Loucy (cell line): ENCODE measurements around the gene TCP1.
"Not testable (repeated sequence)": the region's sequence is repeated elsewhere in the genome, so short reads cannot be mapped to it uniquely, and the experiment has no call there.

Experiments
- H2AFZ ChIP-seq: fragments of 200-600 bp; sonication (generic); 2 replicates; pipeline ENCODE4 v1.6.0; 2016; ENCODE audit warnings: antibody characterized with exemption, mild to moderate bottlenecking, low read length, moderate library complexity
- H3F3A ChIP-seq: fragments of 200-600 bp; 2 replicates; pipeline ENCODE4 v1.6.0; 2016; ENCODE audit warnings: antibody characterized with exemption, low read depth, mild to moderate bottlenecking
- H3K27me3 ChIP-seq: fragments of 200-600 bp; sonication (generic); 2 replicates; pipeline ENCODE4 v1.6.1; 2014; ENCODE audit warnings: low read length, mild to moderate bottlenecking; ENCODE audit not compliant: insufficient read depth, poor library complexity, severe bottlenecking
- H3K36me3 ChIP-seq: fragments of 200-600 bp; sonication (generic); 2 replicates; pipeline ENCODE4 v1.6.1; 2016; ENCODE audit warnings: low read length; ENCODE audit not compliant: insufficient read depth
- H3K4me1 ChIP-seq: fragments of 200-600 bp; sonication (generic); 2 replicates; pipeline ENCODE4 v1.5.1; 2014; ENCODE audit warnings: low read length, mild to moderate bottlenecking; ENCODE audit not compliant: insufficient read depth, poor library complexity, severe bottlenecking
- H3K4me2 ChIP-seq: fragments of 200-600 bp; sonication (generic); 2 replicates; pipeline ENCODE4 v1.6.0; 2014; ENCODE audit warnings: antibody characterized with exemption, low read length, low read depth, mild to moderate bottlenecking; ENCODE audit not compliant: poor library complexity, severe bottlenecking
- H3K4me3 ChIP-seq: fragments of 200-600 bp; sonication (generic); 2 replicates; pipeline ENCODE4 v1.5.1; 2014; ENCODE audit warnings: low read length, mild to moderate bottlenecking, mixed read lengths; ENCODE audit not compliant: poor library complexity, severe bottlenecking
- H3K79me2 ChIP-seq: fragments of 200-600 bp; sonication (generic); 2 replicates; pipeline ENCODE4 v1.6.1; 2014; ENCODE audit warnings: low read length; ENCODE audit not compliant: insufficient read depth
- H3K9ac ChIP-seq: fragments of 200-600 bp; sonication (generic); 2 replicates; pipeline ENCODE4 v1.6.0; 2014; ENCODE audit warnings: mild to moderate bottlenecking, low read depth, low read length, moderate library complexity; ENCODE audit not compliant: poor library complexity, severe bottlenecking
- H3K9me2 ChIP-seq: fragments of 200-600 bp; sonication (generic); replicated peaks from 2 replicates; pipeline ENCODE4 v1.6.1; 2016; ENCODE audit warnings: low read depth, low read length, mixed read lengths
- H3K9me3 ChIP-seq: fragments of 200-600 bp; sonication (generic); 2 replicates; pipeline ENCODE4 v1.6.1; 2014; ENCODE audit warnings: mild to moderate bottlenecking, antibody characterized with exemption, low read length, low read depth; ENCODE audit not compliant: insufficient read depth
- H4K20me1 ChIP-seq: fragments of 200-600 bp; sonication (generic); 2 replicates; pipeline ENCODE4 v1.6.0; 2014; ENCODE audit warnings: antibody characterized with exemption, low read length, mild to moderate bottlenecking; ENCODE audit not compliant: insufficient read depth, poor library complexity, severe bottlenecking
- CTCF ChIP-seq: fragments of 200-600 bp; sonication (generic); conservative IDR thresholded peaks from 2 replicates; pipeline ENCODE4 v1.5.1; 2014; ENCODE audit warnings: mild to moderate bottlenecking, antibody characterized with exemption, low read length
- EZH2phosphoT487 ChIP-seq: fragments of 200-600 bp; IDR thresholded peaks from 2 replicates; pipeline ENCODE4 v1.6.1; 2018; ENCODE audit warnings: antibody characterized with exemption, mild to moderate bottlenecking, moderate library complexity, borderline replicate concordance

Gene TCP1

GRCh38 chr6:159739341-159739740 is 50.1 kb downstream of the TCP1 start:
- Histone ChIP-seq H3K36me3 (peaks cover 66% of the 10 kb centered on the region), H4K20me1 (peaks cover 86% of the 10 kb centered on the region)

GRCh38 chr6:159736908-159737307 is 52.5 kb downstream of the TCP1 start:
- no peaks in the 10 kb centered on the region for H3K9me2 ChIP-seq
- peaks cover 30% of the 10 kb centered on the region for H3K4me1 ChIP-seq
- H3K4me3 ChIP-seq: no peak overlapping the region
- TF ChIP-seq CTCF (no peak), EZH2phosphoT487 (no peak)
- H3K9me3 ChIP-seq: no peaks in the 10 kb centered on the region
- peak overlapping the region; percentile 34 for H3K4me2 ChIP-seq
- no peaks in the 10 kb centered on the region; the same call in 1 of the 2 replicates for H3F3A ChIP-seq
- H4K20me1 ChIP-seq: peaks cover 99% of the 10 kb centered on the region
- no peak overlapping the region for H2AFZ ChIP-seq
- H3K36me3 ChIP-seq: peaks cover 42% of the 10 kb centered on the region
- no peak overlapping the region for H3K9ac ChIP-seq
- H3K79me2 ChIP-seq: peaks cover 99% of the 10 kb centered on the region
- H3K27me3 ChIP-seq: no peaks in the 10 kb centered on the region

More at GRCh38 chr6:159739341-159739740, 50.1 kb downstream of the TCP1 start:
- Histone ChIP-seq H3K9me3 (no peaks in the 10 kb centered on the region), H3K79me2 (peaks cover 91% of the 10 kb centered on the region), H2AFZ (no peak overlapping the region), H3K4me1 (peaks cover 25% of the 10 kb centered on the region), H3K4me3 (no peak overlapping the region), H3K4me2 (no peak overlapping the region), H3F3A (no peaks in the 10 kb centered on the region; the same call in 1 of the 2 replicates), H3K9me2 (no peaks in the 10 kb centered on the region), H3K27me3 (no peaks in the 10 kb centered on the region), H3K9ac (no peak overlapping the region)
- TF ChIP-seq EZH2phosphoT487: no peak
- no peak for TF ChIP-seq CTCF

- not testable (repeated sequence) for H3K27me3 ChIP-seq, H2AFZ ChIP-seq, H3K9me2 ChIP-seq, H3K9ac ChIP-seq, H3K9me3 ChIP-seq, H3F3A ChIP-seq, H3K36me3 ChIP-seq
- Histone ChIP-seq H3K4me1 (peaks cover 61% of the 10 kb centered on the region), H3K79me2 (peaks cover 100% of the 10 kb centered on the region), H4K20me1 (peaks cover 100% of the 10 kb centered on the region), H3K4me3 (peak overlapping the region; percentile 28), H3K4me2 (peak overlapping the region; percentile 92)
Measured at GRCh38 chr6:159733395-159733794, 56.0 kb downstream of the TCP1 start.

GRCh38 chr6:159732550-159732949 is 56.9 kb downstream of the TCP1 start:
- peaks cover 100% of the 10 kb centered on the region for H3K79me2 ChIP-seq
- not testable (repeated sequence) for H3K9me3 ChIP-seq, H3K9me2 ChIP-seq, H3K27me3 ChIP-seq, H3K9ac ChIP-seq, H3K36me3 ChIP-seq, H2AFZ ChIP-seq, H3F3A ChIP-seq
- peaks cover 60% of the 10 kb centered on the region for H3K4me1 ChIP-seq
- H3K4me3 ChIP-seq: peak overlapping the region; percentile 99
- peak overlapping the region; percentile 92 for H3K4me2 ChIP-seq
- peaks cover 98% of the 10 kb centered on the region for H4K20me1 ChIP-seq
